GM12878 (cell line): ENCODE results near the gene TRMT44.

Experiments
- EGR1 ChIP-seq, 2 experiments: IDR thresholded peaks; 1 replicate in 1 of 2; 2 replicates in 1 of 2; pipeline ENCODE4 v1.6.1; 2011 to 2012; ENCODE audit warnings: low read depth in 2 of 2, low read length in 2 of 2, borderline replicate concordance in 1 of 2, mild to moderate bottlenecking in 1 of 2, moderate library complexity in 1 of 2
- FOXM1 ChIP-seq: IDR thresholded peaks from 2 replicates; pipeline ENCODE4 v1.6.1; 2012; ENCODE audit warnings: low read depth, mild to moderate bottlenecking, inconsistent platforms, low read length, moderate library complexity
- HDAC2 ChIP-seq: fragments of 200-600 bp; sonication (generic); IDR thresholded peaks from 2 replicates; pipeline ENCODE4 v1.6.1; 2017
- POLR2A ChIP-seq: IDR thresholded peaks from 2 replicates; pipeline ENCODE4 v1.6.1; 2011; ENCODE audit warnings: low read depth, mild to moderate bottlenecking, low read length
- TAF1 ChIP-seq: IDR thresholded peaks from 2 replicates; pipeline ENCODE4 v1.6.1; 2011; ENCODE audit warnings: mild to moderate bottlenecking, low read depth, low read length, borderline replicate concordance
- TCF12 ChIP-seq: IDR thresholded peaks from 2 replicates; pipeline ENCODE4 v1.6.1; 2011; ENCODE audit warnings: low read depth, mild to moderate bottlenecking, low read length
- TF ChIP-seq, protein P1 (sequence below), 3 experiments: IDR thresholded peaks in 2 of 3; conservative IDR thresholded peaks in 1 of 3; 2 replicates each; pipeline ENCODE4 v1.5.1; 2011; ENCODE audit warnings: low read depth in 3 of 3, low read length in 3 of 3, mild to moderate bottlenecking in 3 of 3, control low read depth in 2 of 3, moderate library complexity in 2 of 3, inconsistent platforms in 1 of 3, mixed read lengths in 1 of 3; ENCODE audit not compliant: control insufficient read depth in 2 of 3, insufficient read depth in 1 of 3; ENCODE audit errors: extremely low read depth in 1 of 3
- TF ChIP-seq, protein P2 (sequence below): IDR thresholded peaks from 2 replicates; pipeline ENCODE4 v1.6.1; 2011; ENCODE audit warnings: low read depth, low read length, improper control_type of control experiment, borderline replicate concordance

- TF ChIP-seq POLR2A: no peak
- TF ChIP-seq, protein P1, sequence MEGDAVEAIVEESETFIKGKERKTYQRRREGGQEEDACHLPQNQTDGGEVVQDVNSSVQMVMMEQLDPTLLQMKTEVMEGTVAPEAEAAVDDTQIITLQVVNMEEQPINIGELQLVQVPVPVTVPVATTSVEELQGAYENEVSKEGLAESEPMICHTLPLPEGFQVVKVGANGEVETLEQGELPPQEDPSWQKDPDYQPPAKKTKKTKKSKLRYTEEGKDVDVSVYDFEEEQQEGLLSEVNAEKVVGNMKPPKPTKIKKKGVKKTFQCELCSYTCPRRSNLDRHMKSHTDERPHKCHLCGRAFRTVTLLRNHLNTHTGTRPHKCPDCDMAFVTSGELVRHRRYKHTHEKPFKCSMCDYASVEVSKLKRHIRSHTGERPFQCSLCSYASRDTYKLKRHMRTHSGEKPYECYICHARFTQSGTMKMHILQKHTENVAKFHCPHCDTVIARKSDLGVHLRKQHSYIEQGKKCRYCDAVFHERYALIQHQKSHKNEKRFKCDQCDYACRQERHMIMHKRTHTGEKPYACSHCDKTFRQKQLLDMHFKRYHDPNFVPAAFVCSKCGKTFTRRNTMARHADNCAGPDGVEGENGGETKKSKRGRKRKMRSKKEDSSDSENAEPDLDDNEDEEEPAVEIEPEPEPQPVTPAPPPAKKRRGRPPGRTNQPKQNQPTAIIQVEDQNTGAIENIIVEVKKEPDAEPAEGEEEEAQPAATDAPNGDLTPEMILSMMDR (IDR thresholded peaks at IDR 0.05 in 2 of 3, conservative IDR thresholded peaks at IDR 0.05 in 1 of 3; ENCODE audit: control insufficient read depth in 2 of 3, extremely low read depth in 1 of 3, insufficient read depth in 1 of 3, low read depth in 3 of 3, low read length in 3 of 3): no peak
- no peak for TF ChIP-seq TCF12
- TF ChIP-seq, protein P2, sequence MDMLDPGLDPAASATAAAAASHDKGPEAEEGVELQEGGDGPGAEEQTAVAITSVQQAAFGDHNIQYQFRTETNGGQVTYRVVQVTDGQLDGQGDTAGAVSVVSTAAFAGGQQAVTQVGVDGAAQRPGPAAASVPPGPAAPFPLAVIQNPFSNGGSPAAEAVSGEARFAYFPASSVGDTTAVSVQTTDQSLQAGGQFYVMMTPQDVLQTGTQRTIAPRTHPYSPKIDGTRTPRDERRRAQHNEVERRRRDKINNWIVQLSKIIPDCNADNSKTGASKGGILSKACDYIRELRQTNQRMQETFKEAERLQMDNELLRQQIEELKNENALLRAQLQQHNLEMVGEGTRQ: no peak
- no peak for TF ChIP-seq EGR1 (IDR thresholded peaks at IDR 0.05; ENCODE audit: borderline replicate concordance in 1 of 2, low read depth in 2 of 2, low read length in 2 of 2)
- TF ChIP-seq TAF1: no peak
- no peak for TF ChIP-seq FOXM1
- no peak for TF ChIP-seq HDAC2
These were observed 85.0 kb downstream of the TRMT44 start for GRCh38 chr4:8525383-8526120.
